Liver (tissue), 9 donors: ENCODE results near the gene VCAM1. TPM values are rescaled to one million over a fixed set of nuclear protein-coding genes. Genes with fewer than 3 reads are reported as not detected.

ENCODE experiments used
- DNase-seq: peaks from one replicate; pipeline ENCODE4 v3.0.0-alpha.2; 2017; ENCODE audit warnings: low spot score
- H3K27ac ChIP-seq, 2 donors: one replicate each; pipeline ENCODE4 v1.7.0; 2013; ENCODE audit warnings: inconsistent platforms in 2 of 2, low read length in 2 of 2, control low read depth in 1 of 2, low read depth in 1 of 2, mild to moderate bottlenecking in 1 of 2
- H3K27me3 ChIP-seq, 4 donors: one replicate each; pipeline versions ENCODE4 v1.6.1 to v1.7.0; 2013; ENCODE audit warnings: low read length in 3 of 4, inconsistent platforms in 1 of 4, mild to moderate bottlenecking in 1 of 4, moderate library complexity in 1 of 4; ENCODE audit not compliant: control insufficient read depth in 4 of 4, insufficient read depth in 4 of 4
- H3K36me3 ChIP-seq, 4 donors: one replicate each; pipeline versions ENCODE4 v1.6.1 to v1.7.0; 2013; ENCODE audit warnings: low read length in 3 of 4, mild to moderate bottlenecking in 3 of 4, low read depth in 1 of 4, moderate library complexity in 1 of 4; ENCODE audit not compliant: control insufficient read depth in 4 of 4, insufficient read depth in 3 of 4
- H3K4me1 ChIP-seq, 4 donors: one replicate each; pipeline versions ENCODE4 v1.6.1 to v1.7.0; 2013; ENCODE audit warnings: low read length in 3 of 4, mild to moderate bottlenecking in 3 of 4, moderate library complexity in 1 of 4; ENCODE audit not compliant: control insufficient read depth in 4 of 4, insufficient read depth in 4 of 4
- H3K4me3 ChIP-seq, 3 donors: one replicate each; pipeline versions ENCODE4 v1.6.1 to v1.7.0; 2013; ENCODE audit warnings: low read length in 3 of 3, control low read depth in 1 of 3, low read depth in 1 of 3, mild to moderate bottlenecking in 1 of 3
- H3K9ac ChIP-seq, 2 donors: one replicate each; pipeline ENCODE4 v1.7.0; 2013; ENCODE audit warnings: low read length in 2 of 2, mild to moderate bottlenecking in 2 of 2, moderate library complexity in 2 of 2, control low read depth in 1 of 2, low read depth in 1 of 2
- H3K9me3 ChIP-seq, 4 donors: one replicate each; pipeline versions ENCODE4 v1.6.1 to v1.7.0; 2013; ENCODE audit warnings: low read length in 3 of 4; ENCODE audit not compliant: control insufficient read depth in 4 of 4
- EGR1 ChIP-seq, 2 donors: IDR thresholded peaks; 2 replicates each; pipeline ENCODE4 v1.6.1; 2016 to 2018; ENCODE audit warnings: antibody characterized with exemption in 2 of 2, low read depth in 2 of 2
- FOXA1 ChIP-seq: IDR thresholded peaks from 2 replicates; pipeline ENCODE4 v1.6.1; 2016; ENCODE audit warnings: antibody characterized with exemption
- FOXA2 ChIP-seq: IDR thresholded peaks from 2 replicates; pipeline ENCODE4 v1.6.1; 2016; ENCODE audit warnings: antibody characterized with exemption
- GABPA ChIP-seq, 2 donors: IDR thresholded peaks in 1 of 2; conservative IDR thresholded peaks in 1 of 2; 2 replicates each; pipeline ENCODE4 v1.6.1; 2016; ENCODE audit warnings: antibody characterized with exemption in 2 of 2, mild to moderate bottlenecking in 1 of 2, moderate library complexity in 1 of 2
- HNF4A ChIP-seq, 2 donors: conservative IDR thresholded peaks; 2 replicates each; pipeline ENCODE4 v1.6.1; 2016; ENCODE audit warnings: antibody characterized with exemption in 2 of 2, mild to moderate bottlenecking in 2 of 2
- HNF4G ChIP-seq: IDR thresholded peaks from 2 replicates; pipeline ENCODE4 v1.6.1; 2016; ENCODE audit warnings: antibody characterized with exemption
- JUND ChIP-seq, 2 donors: IDR thresholded peaks; 2 replicates each; pipeline ENCODE4 v1.6.1; 2016; ENCODE audit warnings: antibody characterized with exemption in 2 of 2
- NR2F2 ChIP-seq: IDR thresholded peaks from 2 replicates; pipeline ENCODE4 v1.6.1; 2016; ENCODE audit warnings: antibody characterized with exemption
- RAD21 ChIP-seq, 2 donors: IDR thresholded peaks; 2 replicates each; pipeline ENCODE4 v1.6.1; 2016; ENCODE audit warnings: antibody characterized with exemption in 2 of 2, mild to moderate bottlenecking in 2 of 2
- RXRA ChIP-seq, 2 donors: IDR thresholded peaks; 2 replicates each; pipeline ENCODE4 v1.6.1; 2017 to 2018; ENCODE audit warnings: antibody characterized with exemption in 2 of 2, mild to moderate bottlenecking in 1 of 2
- SP1 ChIP-seq: IDR thresholded peaks from 2 replicates; pipeline ENCODE4 v1.6.1; 2018; ENCODE audit warnings: antibody characterized with exemption, mild to moderate bottlenecking
- TAF1 ChIP-seq: conservative IDR thresholded peaks from 2 replicates; pipeline ENCODE4 v1.6.1; 2016; ENCODE audit warnings: antibody characterized with exemption, mild to moderate bottlenecking
- YY1 ChIP-seq: IDR thresholded peaks from 2 replicates; pipeline ENCODE4 v1.6.1; 2016; ENCODE audit warnings: antibody characterized with exemption, mild to moderate bottlenecking
- WGBS: extraction: QIAGEN DNeasy Blood & Tissue Kit; methylation state at CpG from one replicate; pipeline ENCODE4 v1.1.7; 2013; 5-methylcytosine and 5-hydroxymethylcytosine counted together
- polyA plus RNA-seq, 2 donors: library from polyadenylated mRNA; stranded (reverse) in 1 of 2; unstranded in 1 of 2; fragments of 200-250 nt in 1 of 2; fragments of >200 nt in 1 of 2; fragmentation: Nextera tagmentation in 1 of 2; extraction: Ambion mirVana in 1 of 2; gene quantifications; one replicate each; pipeline versions ENCODE4 v1.2.1 to v1.2.3, GENCODE V29; 2013 to 2015
- total RNA-seq, 2 donors: library from RNA; depleted of rRNA; stranded (reverse); fragments of >200 nt; gene quantifications; one replicate each; pipeline ENCODE4 v1.2.3, GENCODE V29; 2014
- TF ChIP-seq, protein P1 (sequence below): IDR thresholded peaks from 2 replicates; pipeline ENCODE4 v1.6.1; 2016; ENCODE audit warnings: antibody characterized with exemption, mild to moderate bottlenecking
- TF ChIP-seq, protein P2 (sequence below): IDR thresholded peaks from 2 replicates; pipeline ENCODE4 v1.6.1; 2016; ENCODE audit warnings: antibody characterized with exemption
- TF ChIP-seq, protein P3 (sequence below): IDR thresholded peaks from 2 replicates; pipeline ENCODE4 v1.6.1; 2016; ENCODE audit warnings: antibody characterized with exemption
- TF ChIP-seq, protein P4 (sequence below): fragments of 150-350 bp; IDR thresholded peaks from 2 replicates; pipeline ENCODE4 v1.5.1; 2017; ENCODE audit warnings: improper control_type of control experiment, low read depth, low read length; ENCODE audit not compliant: missing input control
- TF ChIP-seq, protein P5 (sequence below): IDR thresholded peaks from 2 replicates; pipeline ENCODE4 v1.6.1; 2016; ENCODE audit warnings: antibody characterized with exemption
- donor health status: healthy.
- donor health status: healthy.
- donor health status: healthy.
- donor health status: healthy.
- donor health status: healthy.

VCAM1 gene
- total and polyA plus RNA-seq, 4 donors, result 3.3 to 159 (median 23.7) TPM

DNA sequence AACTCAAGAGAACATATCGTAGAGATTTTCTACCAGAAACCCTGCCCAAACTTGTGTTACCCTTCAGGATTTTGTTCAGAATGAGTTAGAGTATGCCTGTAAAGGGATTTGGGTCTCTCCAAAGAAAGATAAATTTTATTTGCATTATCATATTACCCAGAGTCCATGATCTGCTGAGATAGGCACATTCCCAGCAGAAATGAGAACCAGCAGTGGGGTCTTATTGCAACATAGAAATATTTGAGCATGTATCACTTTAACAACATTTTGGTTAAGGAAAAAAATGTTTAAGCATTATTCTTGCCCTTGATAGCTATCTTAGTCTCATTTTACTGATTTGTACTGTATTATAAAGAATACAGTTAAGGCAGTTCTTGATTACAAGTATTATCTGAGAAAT, 10.6 kb downstream of the VCAM1 start:
- H3K4me3 ChIP-seq, result no peak overlapping the region
- H3K27me3 ChIP-seq, result no peaks in the 10 kb centered on the region
- no peaks in the 10 kb centered on the region for H3K4me1 ChIP-seq
- H3K9me3 ChIP-seq, result no peaks in the 10 kb centered on the region
- TF ChIP-seq GABPA (IDR thresholded peaks at IDR 0.05 in 1 of 2, conservative IDR thresholded peaks at IDR 0.05 in 1 of 2) (no peak), FOXA1 (no peak)
- TF ChIP-seq, protein P1, sequence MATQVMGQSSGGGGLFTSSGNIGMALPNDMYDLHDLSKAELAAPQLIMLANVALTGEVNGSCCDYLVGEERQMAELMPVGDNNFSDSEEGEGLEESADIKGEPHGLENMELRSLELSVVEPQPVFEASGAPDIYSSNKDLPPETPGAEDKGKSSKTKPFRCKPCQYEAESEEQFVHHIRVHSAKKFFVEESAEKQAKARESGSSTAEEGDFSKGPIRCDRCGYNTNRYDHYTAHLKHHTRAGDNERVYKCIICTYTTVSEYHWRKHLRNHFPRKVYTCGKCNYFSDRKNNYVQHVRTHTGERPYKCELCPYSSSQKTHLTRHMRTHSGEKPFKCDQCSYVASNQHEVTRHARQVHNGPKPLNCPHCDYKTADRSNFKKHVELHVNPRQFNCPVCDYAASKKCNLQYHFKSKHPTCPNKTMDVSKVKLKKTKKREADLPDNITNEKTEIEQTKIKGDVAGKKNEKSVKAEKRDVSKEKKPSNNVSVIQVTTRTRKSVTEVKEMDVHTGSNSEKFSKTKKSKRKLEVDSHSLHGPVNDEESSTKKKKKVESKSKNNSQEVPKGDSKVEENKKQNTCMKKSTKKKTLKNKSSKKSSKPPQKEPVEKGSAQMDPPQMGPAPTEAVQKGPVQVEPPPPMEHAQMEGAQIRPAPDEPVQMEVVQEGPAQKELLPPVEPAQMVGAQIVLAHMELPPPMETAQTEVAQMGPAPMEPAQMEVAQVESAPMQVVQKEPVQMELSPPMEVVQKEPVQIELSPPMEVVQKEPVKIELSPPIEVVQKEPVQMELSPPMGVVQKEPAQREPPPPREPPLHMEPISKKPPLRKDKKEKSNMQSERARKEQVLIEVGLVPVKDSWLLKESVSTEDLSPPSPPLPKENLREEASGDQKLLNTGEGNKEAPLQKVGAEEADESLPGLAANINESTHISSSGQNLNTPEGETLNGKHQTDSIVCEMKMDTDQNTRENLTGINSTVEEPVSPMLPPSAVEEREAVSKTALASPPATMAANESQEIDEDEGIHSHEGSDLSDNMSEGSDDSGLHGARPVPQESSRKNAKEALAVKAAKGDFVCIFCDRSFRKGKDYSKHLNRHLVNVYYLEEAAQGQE, result no peak
- TF ChIP-seq, protein P2, sequence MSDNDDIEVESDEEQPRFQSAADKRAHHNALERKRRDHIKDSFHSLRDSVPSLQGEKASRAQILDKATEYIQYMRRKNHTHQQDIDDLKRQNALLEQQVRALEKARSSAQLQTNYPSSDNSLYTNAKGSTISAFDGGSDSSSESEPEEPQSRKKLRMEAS, result no peak
- DNase-seq, result no peak
- no peak overlapping the region for H3K27ac ChIP-seq
- H3K36me3 ChIP-seq, result no peaks in the 10 kb centered on the region
- 93% methylated on average over 1 of the region's 1 CpG for WGBS
- no peak overlapping the region for H3K9ac ChIP-seq

DNA sequence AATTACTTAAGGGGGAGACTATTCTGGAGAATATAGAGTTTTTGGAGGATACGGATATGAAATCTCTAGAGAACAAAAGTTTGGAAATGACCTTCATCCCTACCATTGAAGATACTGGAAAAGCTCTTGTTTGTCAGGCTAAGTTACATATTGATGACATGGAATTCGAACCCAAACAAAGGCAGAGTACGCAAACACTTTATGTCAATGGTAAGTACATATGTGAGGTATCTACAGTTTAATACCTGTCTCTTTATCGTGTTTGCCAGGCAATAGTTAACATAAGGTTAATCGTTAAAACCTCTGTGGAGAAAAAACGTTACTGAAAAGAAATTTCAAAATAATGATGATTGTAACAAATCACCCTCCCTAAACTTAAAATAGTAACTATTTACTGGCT, 11.8 kb downstream of the VCAM1 start:
- H3K27me3 ChIP-seq, result no peaks in the 10 kb centered on the region
- no peaks in the 10 kb centered on the region for H3K36me3 ChIP-seq
- DNase-seq, result no peak
- H3K4me3 ChIP-seq, result no peak overlapping the region
- H3K9me3 ChIP-seq, result no peaks in the 10 kb centered on the region
- H3K4me1 ChIP-seq, result no peaks in the 10 kb centered on the region
- H3K9ac ChIP-seq, result no peak overlapping the region
- H3K27ac ChIP-seq, result no peak overlapping the region
- 40% methylated on average over 6 of the region's 6 CpGs for WGBS
- TF ChIP-seq GABPA (IDR thresholded peaks at IDR 0.05 in 1 of 2, conservative IDR thresholded peaks at IDR 0.05 in 1 of 2), result no peak
- TF ChIP-seq HNF4A (conservative IDR thresholded peaks at IDR 0.05), result no peak
- TF ChIP-seq, protein P3, sequence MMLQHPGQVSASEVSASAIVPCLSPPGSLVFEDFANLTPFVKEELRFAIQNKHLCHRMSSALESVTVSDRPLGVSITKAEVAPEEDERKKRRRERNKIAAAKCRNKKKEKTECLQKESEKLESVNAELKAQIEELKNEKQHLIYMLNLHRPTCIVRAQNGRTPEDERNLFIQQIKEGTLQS, result no peak
- TF ChIP-seq, protein P1, result no peak
- TF ChIP-seq, protein P2, result no peak
- TF ChIP-seq, protein P4, sequence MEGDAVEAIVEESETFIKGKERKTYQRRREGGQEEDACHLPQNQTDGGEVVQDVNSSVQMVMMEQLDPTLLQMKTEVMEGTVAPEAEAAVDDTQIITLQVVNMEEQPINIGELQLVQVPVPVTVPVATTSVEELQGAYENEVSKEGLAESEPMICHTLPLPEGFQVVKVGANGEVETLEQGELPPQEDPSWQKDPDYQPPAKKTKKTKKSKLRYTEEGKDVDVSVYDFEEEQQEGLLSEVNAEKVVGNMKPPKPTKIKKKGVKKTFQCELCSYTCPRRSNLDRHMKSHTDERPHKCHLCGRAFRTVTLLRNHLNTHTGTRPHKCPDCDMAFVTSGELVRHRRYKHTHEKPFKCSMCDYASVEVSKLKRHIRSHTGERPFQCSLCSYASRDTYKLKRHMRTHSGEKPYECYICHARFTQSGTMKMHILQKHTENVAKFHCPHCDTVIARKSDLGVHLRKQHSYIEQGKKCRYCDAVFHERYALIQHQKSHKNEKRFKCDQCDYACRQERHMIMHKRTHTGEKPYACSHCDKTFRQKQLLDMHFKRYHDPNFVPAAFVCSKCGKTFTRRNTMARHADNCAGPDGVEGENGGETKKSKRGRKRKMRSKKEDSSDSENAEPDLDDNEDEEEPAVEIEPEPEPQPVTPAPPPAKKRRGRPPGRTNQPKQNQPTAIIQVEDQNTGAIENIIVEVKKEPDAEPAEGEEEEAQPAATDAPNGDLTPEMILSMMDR, result no peak
- no peak for TF ChIP-seq FOXA2
- TF ChIP-seq FOXA1, result no peak
- TF ChIP-seq EGR1 (IDR thresholded peaks at IDR 0.05; ENCODE audit: low read depth in 2 of 2), result no peak
- TF ChIP-seq NR2F2, result no peak
- no peak for TF ChIP-seq RXRA (IDR thresholded peaks at IDR 0.05)
- no peak for TF ChIP-seq YY1
- no peak for TF ChIP-seq JUND (IDR thresholded peaks at IDR 0.05)
- no peak for TF ChIP-seq RAD21 (IDR thresholded peaks at IDR 0.05)
- TF ChIP-seq TAF1, result no peak
- TF ChIP-seq, protein P5, sequence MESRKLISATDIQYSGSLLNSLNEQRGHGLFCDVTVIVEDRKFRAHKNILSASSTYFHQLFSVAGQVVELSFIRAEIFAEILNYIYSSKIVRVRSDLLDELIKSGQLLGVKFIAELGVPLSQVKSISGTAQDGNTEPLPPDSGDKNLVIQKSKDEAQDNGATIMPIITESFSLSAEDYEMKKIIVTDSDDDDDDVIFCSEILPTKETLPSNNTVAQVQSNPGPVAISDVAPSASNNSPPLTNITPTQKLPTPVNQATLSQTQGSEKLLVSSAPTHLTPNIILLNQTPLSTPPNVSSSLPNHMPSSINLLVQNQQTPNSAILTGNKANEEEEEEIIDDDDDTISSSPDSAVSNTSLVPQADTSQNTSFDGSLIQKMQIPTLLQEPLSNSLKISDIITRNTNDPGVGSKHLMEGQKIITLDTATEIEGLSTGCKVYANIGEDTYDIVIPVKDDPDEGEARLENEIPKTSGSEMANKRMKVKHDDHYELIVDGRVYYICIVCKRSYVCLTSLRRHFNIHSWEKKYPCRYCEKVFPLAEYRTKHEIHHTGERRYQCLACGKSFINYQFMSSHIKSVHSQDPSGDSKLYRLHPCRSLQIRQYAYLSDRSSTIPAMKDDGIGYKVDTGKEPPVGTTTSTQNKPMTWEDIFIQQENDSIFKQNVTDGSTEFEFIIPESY, result no peak
- TF ChIP-seq HNF4G, result no peak
- TF ChIP-seq SP1, result no peak
